ENCODE results near the gene TMEM87A.

DNA sequence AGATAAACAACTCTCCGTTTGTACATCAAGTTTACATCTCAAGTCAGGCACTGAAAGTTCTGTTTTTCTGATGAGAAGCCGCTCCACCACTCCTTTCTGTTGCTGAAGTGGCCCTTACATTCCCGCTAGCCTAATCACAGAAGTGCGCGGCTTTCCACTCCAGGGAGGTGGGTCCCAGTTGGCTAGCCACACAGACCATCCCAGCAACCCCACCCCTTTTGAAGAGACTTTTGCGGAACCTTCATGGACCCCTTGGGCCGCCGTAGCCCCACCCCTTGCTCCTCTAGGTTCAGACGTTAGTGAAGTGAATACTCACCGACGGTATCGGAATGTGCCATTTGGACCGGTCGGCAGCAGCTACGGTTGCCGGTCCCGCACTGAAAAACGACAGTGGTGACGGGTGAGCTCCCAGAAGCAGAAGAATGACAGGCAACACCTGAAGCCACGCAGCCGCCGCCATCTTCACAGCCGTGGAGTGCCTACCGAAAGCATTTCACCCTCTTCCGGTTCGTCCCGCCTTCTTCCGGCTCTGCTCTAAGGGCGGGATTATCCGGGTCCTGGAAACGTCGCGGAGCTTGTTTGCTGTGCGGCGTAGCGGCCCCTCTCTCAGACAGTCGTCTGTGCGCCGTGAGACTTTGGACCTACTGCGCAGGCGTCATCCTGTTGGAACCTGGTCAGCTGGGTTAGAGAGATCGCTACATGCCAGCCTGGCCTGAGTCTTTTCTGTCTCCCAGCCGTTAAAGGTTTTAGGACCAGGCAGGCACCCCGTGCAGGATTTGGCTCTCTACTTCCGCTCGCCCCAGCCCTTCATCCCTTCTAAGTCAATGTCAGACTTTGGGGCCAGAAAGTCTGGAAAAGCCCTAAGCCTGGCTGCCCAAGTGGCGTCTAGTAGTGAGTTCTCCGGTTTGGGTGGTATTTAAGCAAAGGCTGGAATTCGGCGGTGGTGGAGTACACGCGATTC is at the start of gene TMEM87A, which contains the start of gene GANC:
- TF ChIP-seq, protein P1, sequence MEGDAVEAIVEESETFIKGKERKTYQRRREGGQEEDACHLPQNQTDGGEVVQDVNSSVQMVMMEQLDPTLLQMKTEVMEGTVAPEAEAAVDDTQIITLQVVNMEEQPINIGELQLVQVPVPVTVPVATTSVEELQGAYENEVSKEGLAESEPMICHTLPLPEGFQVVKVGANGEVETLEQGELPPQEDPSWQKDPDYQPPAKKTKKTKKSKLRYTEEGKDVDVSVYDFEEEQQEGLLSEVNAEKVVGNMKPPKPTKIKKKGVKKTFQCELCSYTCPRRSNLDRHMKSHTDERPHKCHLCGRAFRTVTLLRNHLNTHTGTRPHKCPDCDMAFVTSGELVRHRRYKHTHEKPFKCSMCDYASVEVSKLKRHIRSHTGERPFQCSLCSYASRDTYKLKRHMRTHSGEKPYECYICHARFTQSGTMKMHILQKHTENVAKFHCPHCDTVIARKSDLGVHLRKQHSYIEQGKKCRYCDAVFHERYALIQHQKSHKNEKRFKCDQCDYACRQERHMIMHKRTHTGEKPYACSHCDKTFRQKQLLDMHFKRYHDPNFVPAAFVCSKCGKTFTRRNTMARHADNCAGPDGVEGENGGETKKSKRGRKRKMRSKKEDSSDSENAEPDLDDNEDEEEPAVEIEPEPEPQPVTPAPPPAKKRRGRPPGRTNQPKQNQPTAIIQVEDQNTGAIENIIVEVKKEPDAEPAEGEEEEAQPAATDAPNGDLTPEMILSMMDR (IDR thresholded peaks at IDR 0.05; ENCODE audit: insufficient read depth, low read length): no peak
- TF ChIP-seq POLR2AphosphoS5 (IDR thresholded peaks at IDR 0.05; ENCODE audit: low read depth) (peak; percentile 85; the same call in 1 of the 2 replicates), SPI1 (IDR thresholded peaks at IDR 0.05; ENCODE audit: borderline replicate concordance, low read depth) (no peak)
- TF ChIP-seq, protein P2, sequence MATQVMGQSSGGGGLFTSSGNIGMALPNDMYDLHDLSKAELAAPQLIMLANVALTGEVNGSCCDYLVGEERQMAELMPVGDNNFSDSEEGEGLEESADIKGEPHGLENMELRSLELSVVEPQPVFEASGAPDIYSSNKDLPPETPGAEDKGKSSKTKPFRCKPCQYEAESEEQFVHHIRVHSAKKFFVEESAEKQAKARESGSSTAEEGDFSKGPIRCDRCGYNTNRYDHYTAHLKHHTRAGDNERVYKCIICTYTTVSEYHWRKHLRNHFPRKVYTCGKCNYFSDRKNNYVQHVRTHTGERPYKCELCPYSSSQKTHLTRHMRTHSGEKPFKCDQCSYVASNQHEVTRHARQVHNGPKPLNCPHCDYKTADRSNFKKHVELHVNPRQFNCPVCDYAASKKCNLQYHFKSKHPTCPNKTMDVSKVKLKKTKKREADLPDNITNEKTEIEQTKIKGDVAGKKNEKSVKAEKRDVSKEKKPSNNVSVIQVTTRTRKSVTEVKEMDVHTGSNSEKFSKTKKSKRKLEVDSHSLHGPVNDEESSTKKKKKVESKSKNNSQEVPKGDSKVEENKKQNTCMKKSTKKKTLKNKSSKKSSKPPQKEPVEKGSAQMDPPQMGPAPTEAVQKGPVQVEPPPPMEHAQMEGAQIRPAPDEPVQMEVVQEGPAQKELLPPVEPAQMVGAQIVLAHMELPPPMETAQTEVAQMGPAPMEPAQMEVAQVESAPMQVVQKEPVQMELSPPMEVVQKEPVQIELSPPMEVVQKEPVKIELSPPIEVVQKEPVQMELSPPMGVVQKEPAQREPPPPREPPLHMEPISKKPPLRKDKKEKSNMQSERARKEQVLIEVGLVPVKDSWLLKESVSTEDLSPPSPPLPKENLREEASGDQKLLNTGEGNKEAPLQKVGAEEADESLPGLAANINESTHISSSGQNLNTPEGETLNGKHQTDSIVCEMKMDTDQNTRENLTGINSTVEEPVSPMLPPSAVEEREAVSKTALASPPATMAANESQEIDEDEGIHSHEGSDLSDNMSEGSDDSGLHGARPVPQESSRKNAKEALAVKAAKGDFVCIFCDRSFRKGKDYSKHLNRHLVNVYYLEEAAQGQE (IDR thresholded peaks at IDR 0.05; ENCODE audit: insufficient replicate concordance, low read depth): peak; percentile 75

All from HL-60 (cell line).